Subcutaneous adipose tissue (tissue), 4 donors: ENCODE data around the gene RNASE13. TPM values are rescaled to one million over a fixed set of nuclear protein-coding genes. Genes with fewer than 3 reads are reported as not detected.

ENCODE experiments used
- total RNA-seq, 4 donors: library from RNA; depleted of rRNA; stranded (reverse); fragments of >200 nt; gene quantifications; one replicate each; pipeline ENCODE4 v1.1.0, GENCODE V29; 2016
- TF ChIP-seq, protein P1 (sequence below): fragments of 450-650 bp; IDR thresholded peaks from one replicate; pipeline ENCODE4 v1.5.1; 2016; ENCODE audit warnings: low read depth, mild to moderate bottlenecking, control low read depth, antibody characterized with exemption, moderate library complexity

RNASE13 gene
- total RNA-seq, 4 donors from 2014 or later: not detected

GRCh38 chr14:21023817-21024584 lies 10.6 kb downstream of the RNASE13 start:
- TF ChIP-seq, protein P1, sequence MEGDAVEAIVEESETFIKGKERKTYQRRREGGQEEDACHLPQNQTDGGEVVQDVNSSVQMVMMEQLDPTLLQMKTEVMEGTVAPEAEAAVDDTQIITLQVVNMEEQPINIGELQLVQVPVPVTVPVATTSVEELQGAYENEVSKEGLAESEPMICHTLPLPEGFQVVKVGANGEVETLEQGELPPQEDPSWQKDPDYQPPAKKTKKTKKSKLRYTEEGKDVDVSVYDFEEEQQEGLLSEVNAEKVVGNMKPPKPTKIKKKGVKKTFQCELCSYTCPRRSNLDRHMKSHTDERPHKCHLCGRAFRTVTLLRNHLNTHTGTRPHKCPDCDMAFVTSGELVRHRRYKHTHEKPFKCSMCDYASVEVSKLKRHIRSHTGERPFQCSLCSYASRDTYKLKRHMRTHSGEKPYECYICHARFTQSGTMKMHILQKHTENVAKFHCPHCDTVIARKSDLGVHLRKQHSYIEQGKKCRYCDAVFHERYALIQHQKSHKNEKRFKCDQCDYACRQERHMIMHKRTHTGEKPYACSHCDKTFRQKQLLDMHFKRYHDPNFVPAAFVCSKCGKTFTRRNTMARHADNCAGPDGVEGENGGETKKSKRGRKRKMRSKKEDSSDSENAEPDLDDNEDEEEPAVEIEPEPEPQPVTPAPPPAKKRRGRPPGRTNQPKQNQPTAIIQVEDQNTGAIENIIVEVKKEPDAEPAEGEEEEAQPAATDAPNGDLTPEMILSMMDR: no peak

- TF ChIP-seq, protein P1: no peak
Observed at GRCh38 chr14:21023174-21023573, 11.4 kb downstream of the RNASE13 start.

GRCh38 chr14:21022686-21023085 lies 11.9 kb downstream of the RNASE13 start:
- TF ChIP-seq, protein P1: no peak

DNA sequence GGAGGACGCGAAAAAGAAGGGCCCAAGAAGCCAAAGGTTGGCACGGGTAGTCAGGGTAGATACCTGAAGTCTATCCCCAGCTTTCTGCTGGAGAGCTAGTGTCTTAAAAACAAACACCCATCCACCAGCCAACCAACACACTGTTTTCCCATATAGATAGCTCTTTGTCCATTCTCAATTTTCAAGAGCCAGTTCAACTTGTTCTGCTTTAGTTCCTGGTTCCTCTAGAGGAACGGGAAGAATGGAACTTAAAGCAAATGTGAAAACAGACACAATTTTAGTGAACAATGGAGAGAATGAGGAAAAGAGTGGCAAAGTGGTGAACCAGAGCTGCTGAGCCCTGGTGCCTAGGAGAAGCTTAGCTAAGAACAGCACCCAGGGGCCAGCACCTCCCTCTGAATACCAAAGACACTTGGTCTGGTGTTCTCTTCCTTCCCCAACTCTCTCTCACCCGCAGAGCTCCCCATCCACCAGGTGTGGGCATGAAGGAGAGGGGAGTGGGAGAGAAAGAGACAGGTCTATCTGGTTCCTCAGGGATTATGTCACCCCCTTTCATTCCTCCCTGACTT lies 13.5 kb downstream of the RNASE13 start:
- TF ChIP-seq, protein P1: no peak

DNA sequence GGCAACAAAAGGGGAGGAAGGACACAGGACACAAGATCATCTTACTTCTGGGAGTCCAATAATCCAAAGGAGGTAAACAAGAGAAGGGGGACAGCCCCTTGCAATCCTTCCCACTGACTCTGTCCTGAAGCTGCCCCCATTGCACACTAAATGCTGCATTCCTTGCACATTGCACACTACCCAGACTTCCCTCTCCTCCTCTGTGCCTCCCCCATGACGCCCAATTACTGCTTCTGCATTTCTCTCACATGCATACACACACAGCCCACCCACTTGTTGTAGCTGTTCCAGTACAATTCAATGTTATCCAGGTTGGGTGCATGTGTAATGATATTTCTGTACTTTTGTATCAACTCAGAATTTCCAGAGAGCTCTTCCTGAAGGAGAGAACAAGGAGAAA lies 15.2 kb downstream of the RNASE13 start:
- TF ChIP-seq, protein P1: no peak

DNA sequence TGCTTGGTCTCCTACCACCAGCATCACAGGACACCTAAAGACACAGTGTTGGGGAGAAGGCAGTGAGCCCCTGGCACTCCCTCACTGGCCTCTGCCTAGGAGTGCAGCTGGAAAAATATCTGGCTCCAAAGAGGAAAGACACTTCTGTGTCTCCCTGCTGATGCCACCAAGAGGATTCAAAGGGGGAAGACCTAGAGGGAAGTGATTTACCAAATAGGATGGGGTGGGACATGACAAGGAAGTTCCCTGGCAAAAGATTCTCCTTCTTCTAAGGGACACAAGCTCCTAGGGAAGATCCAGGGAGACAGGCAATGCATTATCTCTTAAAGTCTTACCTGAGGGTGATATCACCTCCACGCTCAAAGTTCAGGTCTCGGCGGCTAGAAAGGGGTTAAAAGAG lies 15.8 kb downstream of the RNASE13 start:
- TF ChIP-seq, protein P1: no peak

- TF ChIP-seq, protein P1: no peak
Observed at GRCh38 chr14:21018286-21018685, 16.3 kb downstream of the RNASE13 start.
